ENCODE measurements around the gene LRRN2. TPM values are rescaled to one million over a fixed set of nuclear protein-coding genes. Genes with fewer than 3 reads are reported as not detected.

The LRRN2 gene
- total and polyA plus RNA-seq, 11 donors, result 0.65 to 4.2 (median 1.5) TPM

- DNase-seq (no peak), ATAC-seq (no peak)
- H3K27me3 ChIP-seq, result no peaks in the 10 kb centered on the region
- WGBS, 4 donors, result 85 to 92% (median 89%) methylated on average over 7 of the region's 7 CpGs
- H3K4me3 ChIP-seq, result no peak overlapping the region
- TF ChIP-seq POLR2A (IDR thresholded peaks at IDR 0.05), result no peak
- TF ChIP-seq, protein P1, sequence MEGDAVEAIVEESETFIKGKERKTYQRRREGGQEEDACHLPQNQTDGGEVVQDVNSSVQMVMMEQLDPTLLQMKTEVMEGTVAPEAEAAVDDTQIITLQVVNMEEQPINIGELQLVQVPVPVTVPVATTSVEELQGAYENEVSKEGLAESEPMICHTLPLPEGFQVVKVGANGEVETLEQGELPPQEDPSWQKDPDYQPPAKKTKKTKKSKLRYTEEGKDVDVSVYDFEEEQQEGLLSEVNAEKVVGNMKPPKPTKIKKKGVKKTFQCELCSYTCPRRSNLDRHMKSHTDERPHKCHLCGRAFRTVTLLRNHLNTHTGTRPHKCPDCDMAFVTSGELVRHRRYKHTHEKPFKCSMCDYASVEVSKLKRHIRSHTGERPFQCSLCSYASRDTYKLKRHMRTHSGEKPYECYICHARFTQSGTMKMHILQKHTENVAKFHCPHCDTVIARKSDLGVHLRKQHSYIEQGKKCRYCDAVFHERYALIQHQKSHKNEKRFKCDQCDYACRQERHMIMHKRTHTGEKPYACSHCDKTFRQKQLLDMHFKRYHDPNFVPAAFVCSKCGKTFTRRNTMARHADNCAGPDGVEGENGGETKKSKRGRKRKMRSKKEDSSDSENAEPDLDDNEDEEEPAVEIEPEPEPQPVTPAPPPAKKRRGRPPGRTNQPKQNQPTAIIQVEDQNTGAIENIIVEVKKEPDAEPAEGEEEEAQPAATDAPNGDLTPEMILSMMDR (IDR thresholded peaks at IDR 0.05), result no peak
- intact Hi-C loops (cut with DNase I), result loop anchor here in 1 of 10 donors (10.0 kb wide), 1 partner anchor 62 kb away; no protein-coding TSS in a partner anchor
- peaks cover 0 to 6% (median 0%) of the 10 kb centered on the region in 12 donors for H3K4me1 ChIP-seq
- no peak overlapping the region for H3K27ac ChIP-seq
- H3K36me3 ChIP-seq, result no peaks in the 10 kb centered on the region
- H3K9me3 ChIP-seq, result no peaks in the 10 kb centered on the region
Observed at GRCh38 chr1:204626381-204626780, 59.2 kb downstream of the LRRN2 start.

GRCh38 chr1:204624631-204625216 is 60.8 kb downstream of the LRRN2 start:
- H3K4me3 ChIP-seq, result no peak overlapping the region
- ATAC-seq, result no peak
- H3K4me1 ChIP-seq, result peaks cover 0 to 6% (median 0%) of the 10 kb centered on the region in 12 donors
- TF ChIP-seq POLR2A (IDR thresholded peaks at IDR 0.05), result no peak
- no peak for DNase-seq
- 44 to 59% (median 49%) methylated on average over 11 to 12 of the region's 12 CpGs for WGBS, 4 donors
- no peaks in the 10 kb centered on the region for H3K36me3 ChIP-seq
- intact Hi-C loops (cut with DNase I), result loop anchor here in 1 of 10 donors (10.0 kb wide), 1 partner anchor 60 kb away; no protein-coding TSS in a partner anchor
- no peak overlapping the region for H3K27ac ChIP-seq
- H3K27me3 ChIP-seq, result no peaks in the 10 kb centered on the region
- no peaks in the 10 kb centered on the region for H3K9me3 ChIP-seq

DNA sequence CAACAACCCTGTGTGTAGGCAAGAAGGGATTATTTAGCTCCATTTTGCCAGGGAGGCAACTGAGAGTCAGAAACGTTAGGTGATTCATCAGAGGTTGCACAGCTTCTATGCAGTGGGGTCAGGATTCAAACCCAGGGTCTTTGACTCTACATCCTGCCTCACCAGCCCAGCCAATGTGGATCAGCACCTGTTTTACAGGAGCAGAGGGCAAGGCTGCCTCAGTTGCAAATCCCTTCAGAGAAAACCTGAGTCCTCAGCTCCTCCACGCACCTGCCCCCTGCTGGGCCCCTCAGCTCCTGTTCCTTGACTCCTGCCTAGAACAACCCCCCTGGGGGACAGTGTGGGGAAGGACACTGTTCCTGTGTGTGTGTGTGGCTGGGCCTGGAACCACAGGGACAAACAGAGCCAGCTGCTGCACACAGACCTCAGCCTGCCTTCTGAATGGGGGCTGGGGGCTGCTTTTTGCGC is 61.6 kb downstream of the LRRN2 start:
- Histone ChIP-seq H3K4me3 (no peak overlapping the region), H3K27me3 (no peaks in the 10 kb centered on the region), H3K27ac (no peak overlapping the region), H3K36me3 (no peaks in the 10 kb centered on the region), H3K4me1 (peaks cover 0 to 6% (median 0%) of the 10 kb centered on the region in 12 donors), H3K9me3 (no peaks in the 10 kb centered on the region)
- intact Hi-C loops (cut with DNase I), result loop anchor here in 1 of 10 donors (10.0 kb wide), 1 partner anchor 59 kb away; no protein-coding TSS in a partner anchor
- 74 to 81% (median 77%) methylated on average over 3 of the region's 3 CpGs for WGBS, 4 donors
- ATAC-seq, result no peak
- TF ChIP-seq POLR2A (IDR thresholded peaks at IDR 0.05), result no peak
- TF ChIP-seq, protein P1 (IDR thresholded peaks at IDR 0.05), result no peak
- no peak for DNase-seq

DNA sequence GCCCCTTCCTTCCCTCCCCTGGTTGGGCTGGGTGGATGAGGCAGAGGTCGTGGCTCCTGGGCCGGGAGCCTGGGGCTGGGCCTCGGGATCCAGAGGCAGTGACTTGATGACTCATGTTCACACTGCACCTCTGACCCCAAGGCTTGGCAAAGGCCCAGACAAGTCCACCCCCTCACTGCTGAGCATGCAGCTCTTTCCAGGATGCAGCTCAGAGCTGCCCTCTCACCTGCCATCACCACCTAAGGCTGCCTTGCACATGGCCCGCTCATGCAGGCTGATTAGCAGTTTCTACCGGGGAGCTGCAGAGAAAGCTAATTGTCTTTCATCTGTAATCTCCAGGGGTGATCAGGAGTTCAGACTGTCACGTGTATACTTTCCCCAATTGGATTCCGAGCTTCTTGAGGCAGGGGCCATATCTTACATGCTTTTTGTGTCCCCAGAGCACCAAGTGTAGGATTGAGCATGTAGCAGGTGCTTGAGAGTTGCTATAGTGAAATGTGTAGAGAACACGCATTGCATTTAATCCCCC is 62.1 kb downstream of the LRRN2 start:
- no peaks in the 10 kb centered on the region for H3K9me3 ChIP-seq
- ATAC-seq (peak in 1 of 4 donors; percentile 45), DNase-seq (peak in 1 of 5 donors; percentile 47)
- H3K27me3 ChIP-seq, result no peaks in the 10 kb centered on the region
- WGBS, 4 donors, result 71 to 79% (median 75%) methylated on average over 8 of the region's 8 CpGs
- intact Hi-C loops (cut with DNase I), result loop anchor here in 1 of 10 donors (10.0 kb wide), 1 partner anchor 59 kb away; no protein-coding TSS in a partner anchor
- no peaks in the 10 kb centered on the region for H3K36me3 ChIP-seq
- TF ChIP-seq, protein P1 (IDR thresholded peaks at IDR 0.05), result no peak
- TF ChIP-seq POLR2A (IDR thresholded peaks at IDR 0.05), result no peak
- H3K4me1 ChIP-seq, result peaks cover 0 to 6% (median 0%) of the 10 kb centered on the region in 12 donors
- no peak overlapping the region for H3K27ac ChIP-seq
- H3K4me3 ChIP-seq, result no peak overlapping the region
